ENCODE data around the gene IL17RE.

- TF ChIP-seq, protein P1, sequence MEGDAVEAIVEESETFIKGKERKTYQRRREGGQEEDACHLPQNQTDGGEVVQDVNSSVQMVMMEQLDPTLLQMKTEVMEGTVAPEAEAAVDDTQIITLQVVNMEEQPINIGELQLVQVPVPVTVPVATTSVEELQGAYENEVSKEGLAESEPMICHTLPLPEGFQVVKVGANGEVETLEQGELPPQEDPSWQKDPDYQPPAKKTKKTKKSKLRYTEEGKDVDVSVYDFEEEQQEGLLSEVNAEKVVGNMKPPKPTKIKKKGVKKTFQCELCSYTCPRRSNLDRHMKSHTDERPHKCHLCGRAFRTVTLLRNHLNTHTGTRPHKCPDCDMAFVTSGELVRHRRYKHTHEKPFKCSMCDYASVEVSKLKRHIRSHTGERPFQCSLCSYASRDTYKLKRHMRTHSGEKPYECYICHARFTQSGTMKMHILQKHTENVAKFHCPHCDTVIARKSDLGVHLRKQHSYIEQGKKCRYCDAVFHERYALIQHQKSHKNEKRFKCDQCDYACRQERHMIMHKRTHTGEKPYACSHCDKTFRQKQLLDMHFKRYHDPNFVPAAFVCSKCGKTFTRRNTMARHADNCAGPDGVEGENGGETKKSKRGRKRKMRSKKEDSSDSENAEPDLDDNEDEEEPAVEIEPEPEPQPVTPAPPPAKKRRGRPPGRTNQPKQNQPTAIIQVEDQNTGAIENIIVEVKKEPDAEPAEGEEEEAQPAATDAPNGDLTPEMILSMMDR (IDR thresholded peaks at IDR 0.05): no peak
- TF ChIP-seq POLR2AphosphoS5 (IDR thresholded peaks at IDR 0.05) (peak; percentile 51 to 53), EP300 (IDR thresholded peaks at IDR 0.05) (no peak), POLR2A (IDR thresholded peaks at IDR 0.05; ENCODE audit: low read depth) (no peak)
Measured at GRCh38 chr3:9866639-9867038, 36.0 kb upstream of the IL17RE start.

All from esophagus muscularis mucosa (tissue), 4 donors.